Keratinocyte (primary cell): ENCODE data around the gene TIGD6. TPM values are rescaled to one million over a fixed set of nuclear protein-coding genes. Genes with fewer than 3 reads are reported as not detected.

Experiments
- DNase-seq: peaks from one replicate; pipeline ENCODE4 v3.0.0-alpha.2; 2011; ENCODE audit warnings: low read depth, missing footprints, low spot score
- FAIRE-seq: peaks from 2 replicates; lab custom pipeline; 2011; peaks lifted over from hg19 to GRCh38; lab: Jason Lieb, UNC
- H2AFZ ChIP-seq: 2 replicates; pipeline ENCODE4 v1.6.0; 2012; ENCODE audit warnings: low read length, control low read depth, inconsistent platforms; ENCODE audit not compliant: control insufficient read depth
- H3K27ac ChIP-seq: 2 replicates; pipeline ENCODE4 v1.5.1; 2011; ENCODE audit warnings: low read length; ENCODE audit not compliant: control insufficient read depth, insufficient read depth
- H3K27me3 ChIP-seq: 3 replicates; pipeline ENCODE4 v1.6.0; 2011; ENCODE audit warnings: low read length; ENCODE audit not compliant: control insufficient read depth, insufficient read depth; ENCODE audit errors: extremely low read depth
- H3K36me3 ChIP-seq, 2 experiments: 2 replicates in 1 of 2; 3 replicates in 1 of 2; pipeline ENCODE4 v1.5.1; 2011; ENCODE audit warnings: low read length in 2 of 2, mild to moderate bottlenecking in 1 of 2; ENCODE audit not compliant: control insufficient read depth in 2 of 2, insufficient read depth in 2 of 2; ENCODE audit errors: extremely low read depth in 1 of 2
- H3K4me1 ChIP-seq: 3 replicates; pipeline ENCODE4 v1.5.1; 2011; ENCODE audit warnings: low read length; ENCODE audit not compliant: control insufficient read depth, insufficient read depth; ENCODE audit errors: extremely low read depth
- H3K4me2 ChIP-seq: 3 replicates; pipeline ENCODE4 v1.6.0; 2011; ENCODE audit warnings: low read depth, low read length; ENCODE audit not compliant: control insufficient read depth, insufficient read depth; ENCODE audit errors: extremely low read depth
- H3K4me3 ChIP-seq, 3 experiments: fragments of 200-600 bp in 1 of 3; sonication (generic) in 1 of 3; 2 replicates in 2 of 3; 3 replicates in 1 of 3; pipeline ENCODE4 v1.5.1; 2011 to 2016; ENCODE audit warnings: low read length in 3 of 3, mild to moderate bottlenecking in 3 of 3, control low read depth in 2 of 3, inconsistent platforms in 1 of 3, low read depth in 1 of 3, mixed read lengths in 1 of 3, mixed run types in 1 of 3, moderate library complexity in 1 of 3; ENCODE audit not compliant: control insufficient read depth in 2 of 3, insufficient read depth in 2 of 3; ENCODE audit errors: extremely low read depth in 1 of 3
- H3K79me2 ChIP-seq: 2 replicates; pipeline ENCODE4 v1.6.0; 2012; ENCODE audit warnings: low read length; ENCODE audit not compliant: control insufficient read depth, insufficient read depth
- H3K9ac ChIP-seq: 3 replicates; pipeline ENCODE4 v1.6.0; 2011; ENCODE audit warnings: low read length; ENCODE audit not compliant: control insufficient read depth, insufficient read depth; ENCODE audit errors: extremely low read depth
- H3K9me1 ChIP-seq: 3 replicates; pipeline ENCODE4 v1.6.0; 2011; ENCODE audit warnings: low read length; ENCODE audit not compliant: control insufficient read depth, insufficient read depth; ENCODE audit errors: extremely low read depth
- H3K9me3 ChIP-seq: 2 replicates; pipeline ENCODE4 v1.5.1; 2012; ENCODE audit warnings: low read depth, low read length; ENCODE audit not compliant: control insufficient read depth
- H4K20me1 ChIP-seq: 3 replicates; pipeline ENCODE4 v1.6.0; 2011; ENCODE audit warnings: low read length; ENCODE audit not compliant: control insufficient read depth, insufficient read depth; ENCODE audit errors: extremely low read depth
- EZH2 ChIP-seq: IDR thresholded peaks from one replicate; pipeline ENCODE4 v1.6.1; 2012; ENCODE audit warnings: inconsistent platforms, mild to moderate bottlenecking, low read length, moderate library complexity
- dilution Hi-C: fragments of 300-500 bp; cut with MboI; formaldehyde crosslinking; loops from one replicate; pipeline ENCODE4 v1.7.0; 2020; ENCODE audit warnings: low sequenced_read_pairs; ENCODE audit not compliant: extremely low pct_ligation_motif_present
- polyA plus RNA-seq, 5 experiments: library from polyadenylated mRNA; depleted of rRNA in 3 of 5; stranded (reverse) in 3 of 5; stranded (forward) in 1 of 5; unstranded in 1 of 5; fragments of >200 nt; gene quantifications; 1 replicate in 1 of 5; 2 replicates in 3 of 5; 3 replicates in 1 of 5; pipeline versions ENCODE4 v1.2.1 to v1.2.3, GENCODE V29; 2011 to 2012; ENCODE audit warnings: missing spikeins in 2 of 5, low read depth in 1 of 5, low replicate concordance in 1 of 5
- TF ChIP-seq, protein P1 (sequence below), 3 experiments: IDR thresholded peaks in 1 of 3; conservative IDR thresholded peaks in 1 of 3; optimal IDR thresholded peaks in 1 of 3; 2 replicates in 2 of 3; 3 replicates in 1 of 3; pipeline versions ENCODE3 to v1.5.1; 2011; ENCODE audit warnings: low read length in 3 of 3, mild to moderate bottlenecking in 3 of 3, moderate library complexity in 2 of 3, control low read depth in 1 of 3, inconsistent platforms in 1 of 3; ENCODE audit not compliant: insufficient read depth in 2 of 3; ENCODE audit errors: extremely low read depth in 1 of 3

Gene TIGD6
- polyA plus RNA-seq, 1 donor (not counting 4 experiments of a cell fraction or from before 2014, with no cell fraction given), result 4.1 TPM

DNA sequence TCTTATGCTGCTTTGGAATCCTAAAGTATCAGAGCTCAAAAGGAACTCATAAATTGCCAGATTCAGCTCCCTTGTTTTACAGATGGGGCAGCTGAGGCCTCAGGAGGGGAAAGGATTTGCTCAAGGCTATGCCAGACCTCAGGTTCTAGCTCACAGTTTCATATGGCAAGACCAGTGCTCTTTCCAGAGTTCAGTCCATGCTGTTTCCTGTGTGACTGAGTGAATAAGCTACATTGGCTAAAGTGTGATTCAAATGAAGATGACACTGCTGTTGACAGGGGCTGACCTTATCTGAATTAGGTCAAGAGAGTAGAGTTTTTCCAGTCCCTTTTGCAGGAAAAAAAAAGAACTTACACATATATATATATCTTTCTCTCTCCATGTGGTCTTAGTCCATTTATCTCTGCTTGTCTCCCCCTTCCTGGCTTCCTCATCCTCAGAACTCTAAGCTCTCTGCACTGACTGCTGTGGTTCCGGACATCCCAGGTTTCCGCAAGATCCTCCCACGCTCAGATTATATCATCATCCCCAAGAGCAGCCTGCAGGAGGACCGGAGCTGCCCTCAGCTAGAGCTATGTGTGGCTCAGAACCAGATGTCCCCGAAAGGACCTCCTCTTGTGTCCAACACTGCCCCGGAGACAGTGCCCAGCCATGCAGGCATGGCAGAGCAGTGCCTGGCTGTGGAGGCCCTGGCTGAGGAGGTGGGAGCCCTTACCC, 9.4 kb upstream of the TIGD6 start:
- dilution Hi-C loops, result no loop called here
- peaks cover 35 to 54% of the 10 kb centered on the region in 2 experiments for H3K36me3 ChIP-seq
- no peak for TF ChIP-seq EZH2
- TF ChIP-seq, protein P1, sequence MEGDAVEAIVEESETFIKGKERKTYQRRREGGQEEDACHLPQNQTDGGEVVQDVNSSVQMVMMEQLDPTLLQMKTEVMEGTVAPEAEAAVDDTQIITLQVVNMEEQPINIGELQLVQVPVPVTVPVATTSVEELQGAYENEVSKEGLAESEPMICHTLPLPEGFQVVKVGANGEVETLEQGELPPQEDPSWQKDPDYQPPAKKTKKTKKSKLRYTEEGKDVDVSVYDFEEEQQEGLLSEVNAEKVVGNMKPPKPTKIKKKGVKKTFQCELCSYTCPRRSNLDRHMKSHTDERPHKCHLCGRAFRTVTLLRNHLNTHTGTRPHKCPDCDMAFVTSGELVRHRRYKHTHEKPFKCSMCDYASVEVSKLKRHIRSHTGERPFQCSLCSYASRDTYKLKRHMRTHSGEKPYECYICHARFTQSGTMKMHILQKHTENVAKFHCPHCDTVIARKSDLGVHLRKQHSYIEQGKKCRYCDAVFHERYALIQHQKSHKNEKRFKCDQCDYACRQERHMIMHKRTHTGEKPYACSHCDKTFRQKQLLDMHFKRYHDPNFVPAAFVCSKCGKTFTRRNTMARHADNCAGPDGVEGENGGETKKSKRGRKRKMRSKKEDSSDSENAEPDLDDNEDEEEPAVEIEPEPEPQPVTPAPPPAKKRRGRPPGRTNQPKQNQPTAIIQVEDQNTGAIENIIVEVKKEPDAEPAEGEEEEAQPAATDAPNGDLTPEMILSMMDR (optimal IDR thresholded peaks at IDR 0.05 in 1 of 3, IDR thresholded peaks at IDR 0.05 in 1 of 3, conservative IDR thresholded peaks at IDR 0.05 in 1 of 3; ENCODE audit: extremely low read depth in 1 of 3, insufficient read depth in 2 of 3, low read length in 3 of 3), result no peak

DNA sequence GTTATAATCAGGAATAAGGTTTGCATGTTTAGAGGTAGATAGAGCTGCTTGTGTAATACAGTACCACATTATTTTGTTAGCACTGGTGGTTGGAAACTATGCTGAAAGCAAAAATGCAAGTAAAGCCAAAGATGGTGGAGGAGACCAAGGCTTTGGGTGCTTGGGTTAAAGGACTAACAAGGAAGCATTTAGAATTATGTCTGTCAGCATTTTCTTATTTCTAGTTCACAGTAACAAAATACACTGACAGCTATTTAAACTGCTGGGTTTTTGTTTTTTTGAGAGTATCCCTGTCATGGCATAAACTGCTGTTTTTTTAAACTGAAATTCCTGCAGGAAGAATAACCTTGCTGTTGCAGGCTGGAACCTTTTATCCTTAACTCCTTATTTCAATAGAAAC, 6.6 kb upstream of the TIGD6 start:
- Histone ChIP-seq H3K9ac (no peak overlapping the region), H3K27ac (no peak overlapping the region), H3K9me1 (peaks cover 6% of the 10 kb centered on the region), H3K36me3 (peaks cover 25 to 47% of the 10 kb centered on the region in 2 experiments), H3K4me2 (no peak overlapping the region), H2AFZ (no peak overlapping the region), H3K4me3 (no peak overlapping the region), H4K20me1 (peaks cover 5% of the 10 kb centered on the region), H3K9me3 (no peaks in the 10 kb centered on the region), H3K4me1 (peaks cover 10% of the 10 kb centered on the region), H3K79me2 (peaks cover 67% of the 10 kb centered on the region), H3K27me3 (no peaks in the 10 kb centered on the region)
- TF ChIP-seq, protein P1 (optimal IDR thresholded peaks at IDR 0.05 in 1 of 3, IDR thresholded peaks at IDR 0.05 in 1 of 3, conservative IDR thresholded peaks at IDR 0.05 in 1 of 3; ENCODE audit: extremely low read depth in 1 of 3, insufficient read depth in 2 of 3, low read length in 3 of 3), result no peak
- TF ChIP-seq EZH2, result no peak
- FAIRE-seq, result no peak
- no peak for DNase-seq
- dilution Hi-C loops, result no loop called here

More for the DNA sequence above, 9.4 kb upstream of the TIGD6 start:
- peaks cover 3% of the 10 kb centered on the region for H3K4me1 ChIP-seq
- H3K9ac ChIP-seq, result no peak overlapping the region
- peaks cover 6% of the 10 kb centered on the region for H3K9me1 ChIP-seq
- H4K20me1 ChIP-seq, result no peaks in the 10 kb centered on the region
- DNase-seq (no peak), FAIRE-seq (no peak)
- H3K9me3 ChIP-seq, result no peaks in the 10 kb centered on the region
- H3K27ac ChIP-seq, result no peak overlapping the region
- H3K4me3 ChIP-seq, result no peak overlapping the region
- no peak overlapping the region for H2AFZ ChIP-seq
- H3K79me2 ChIP-seq, result peaks cover 47% of the 10 kb centered on the region
- no peak overlapping the region for H3K4me2 ChIP-seq
- no peaks in the 10 kb centered on the region for H3K27me3 ChIP-seq
